SK-N-SH (cell line): ENCODE data around the gene FGD3. TPM values are rescaled to one million over a fixed set of nuclear protein-coding genes. Genes with fewer than 3 reads are reported as not detected.

Source experiments
- CTCF ChIA-PET: fragments of 300-600, 350-600 bp; formaldehyde crosslinking; extraction: SDS; loops from one replicate; lab custom pipeline; 2021; lab: Yijun Ruan, JAX
- POLR2A ChIA-PET: fragments of 350-600 bp; sonication (Branson Sonifier 250); formaldehyde crosslinking; extraction: SDS; loops from one replicate; lab custom pipeline; 2020; ENCODE audit warnings: antibody characterized with exemption, inconsistent platforms; lab: Yijun Ruan, JAX
- DNase-seq: peaks from one replicate; pipeline ENCODE4 v3.0.0; 2012
- H2AFZ ChIP-seq: fragments of 200-600 bp; sonication (generic); 2 replicates; pipeline ENCODE4 v1.8.1; 2016; ENCODE audit warnings: antibody characterized with exemption, mild to moderate bottlenecking, low read depth
- H3F3A ChIP-seq: fragments of 200-600 bp; sonication (generic); replicated peaks from 2 replicates; pipeline ENCODE3; 2016; ENCODE audit warnings: antibody characterized with exemption, mild to moderate bottlenecking; ENCODE audit not compliant: insufficient read depth
- H3K27ac ChIP-seq, 2 experiments: fragments of 200-500 bp in 1 of 2; fragments of 200-600 bp in 1 of 2; sonication (Bioruptor generic) in 1 of 2; sonication (generic), shearing (Covaris generic) in 1 of 2; 2 replicates each; pipeline versions ENCODE4 v1.5.1 to v1.6.1; 2014 to 2016; ENCODE audit warnings: low read depth in 2 of 2, inconsistent platforms in 1 of 2, low read length in 1 of 2, mild to moderate bottlenecking in 1 of 2, mixed read lengths in 1 of 2
- H3K27me3 ChIP-seq: fragments of 200-600 bp; sonication (generic), shearing (Covaris generic); 2 replicates; pipeline ENCODE4 v1.6.1; 2016; ENCODE audit warnings: mixed run types; ENCODE audit not compliant: insufficient read depth
- H3K36me3 ChIP-seq, 2 experiments: fragments of 200-500 bp in 1 of 2; fragments of 200-600 bp in 1 of 2; sonication (Bioruptor generic) in 1 of 2; sonication (generic) in 1 of 2; replicated peaks in 1 of 2; 2 replicates each; pipeline versions ENCODE3 to v1.5.1; 2014 to 2016; ENCODE audit warnings: low read length in 1 of 2, mild to moderate bottlenecking in 1 of 2; ENCODE audit not compliant: insufficient read depth in 2 of 2, control insufficient read depth in 1 of 2
- H3K4me1 ChIP-seq, 2 experiments: fragments of 200-500 bp in 1 of 2; fragments of 200-600 bp in 1 of 2; sonication (Bioruptor generic) in 1 of 2; sonication (generic), shearing (Covaris generic) in 1 of 2; 2 replicates each; pipeline versions ENCODE4 v1.5.1 to v1.6.1; 2014 to 2016; ENCODE audit warnings: low read depth in 1 of 2, low read length in 1 of 2, mixed run types in 1 of 2; ENCODE audit not compliant: insufficient read depth in 2 of 2, control insufficient read depth in 1 of 2
- H3K4me2 ChIP-seq: fragments of 200-600 bp; sonication (generic), shearing (Covaris generic); 2 replicates; pipeline ENCODE4 v1.6.1; 2017; ENCODE audit warnings: mixed run types
- H3K4me3 ChIP-seq, 2 experiments: fragments of 200-500 bp in 1 of 2; fragments of 200-600 bp in 1 of 2; sonication (Bioruptor generic) in 1 of 2; sonication (generic), shearing (Covaris generic) in 1 of 2; 2 replicates each; pipeline versions ENCODE4 v1.5.1 to v1.8.1; 2014 to 2016; ENCODE audit warnings: low read depth in 2 of 2, inconsistent platforms in 1 of 2, low read length in 1 of 2, mild to moderate bottlenecking in 1 of 2, mixed read lengths in 1 of 2, moderate library complexity in 1 of 2
- H3K79me2 ChIP-seq: fragments of 200-600 bp; sonication (generic); 2 replicates; pipeline ENCODE4 v1.8.1; 2017; ENCODE audit warnings: mild to moderate bottlenecking; ENCODE audit not compliant: insufficient read depth
- H3K9ac ChIP-seq: fragments of 200-600 bp; sonication (generic); 2 replicates; pipeline ENCODE4 v1.6.1; 2017; ENCODE audit warnings: mixed run types
- H3K9me2 ChIP-seq: fragments of 200-600 bp; sonication (generic); 2 replicates; pipeline ENCODE4 v1.6.1; 2017; ENCODE audit warnings: mixed run types
- H3K9me3 ChIP-seq: fragments of 200-600 bp; sonication (generic); 2 replicates; pipeline ENCODE4 v1.6.1; 2017; ENCODE audit warnings: mixed run types, mild to moderate bottlenecking, moderate library complexity
- H4K20me1 ChIP-seq: fragments of 200-600 bp; sonication (generic); 2 replicates; pipeline ENCODE4 v1.6.1; 2017; ENCODE audit warnings: mild to moderate bottlenecking, mixed run types; ENCODE audit not compliant: insufficient read depth
- EZH2phosphoT487 ChIP-seq: fragments of 200-600 bp; sonication (generic); IDR thresholded peaks from 2 replicates; pipeline ENCODE4 v1.6.1; 2017; ENCODE audit warnings: low read depth, mixed run types, mild to moderate bottlenecking, antibody characterized with exemption, moderate library complexity, borderline replicate concordance
- FOXJ3 ChIP-seq: sonication (generic); formaldehyde crosslinking; IDR thresholded peaks from 2 replicates; pipeline ENCODE4 v1.5.1; 2020; ENCODE audit warnings: mild to moderate bottlenecking, missing genetic modification reagents
- JUND ChIP-seq: IDR thresholded peaks from 2 replicates; pipeline ENCODE4 v1.4.0; 2012
- MAX ChIP-seq: IDR thresholded peaks from 2 replicates; pipeline ENCODE4 v1.4.0; 2012; ENCODE audit warnings: low read depth
- MEF2A ChIP-seq: IDR thresholded peaks from 2 replicates; pipeline ENCODE4 v1.4.0; 2012; ENCODE audit warnings: low read depth, borderline replicate concordance
- MXI1 ChIP-seq: IDR thresholded peaks from 2 replicates; pipeline ENCODE4 v1.6.1; 2012; ENCODE audit warnings: mild to moderate bottlenecking, low read depth, low read length, improper control_type of control experiment
- NFIC ChIP-seq: IDR thresholded peaks from 2 replicates; pipeline ENCODE4 v1.4.0; 2012; ENCODE audit warnings: borderline replicate concordance
- POLR2AphosphoS5 ChIP-seq: IDR thresholded peaks from 2 replicates; pipeline ENCODE4 v1.6.1; 2012; ENCODE audit warnings: low read depth, low read length
- RXRA ChIP-seq: IDR thresholded peaks from 2 replicates; pipeline ENCODE4 v1.4.0; 2012; ENCODE audit warnings: low read depth, mild to moderate bottlenecking, borderline replicate concordance
- SIN3A ChIP-seq: IDR thresholded peaks from 2 replicates; pipeline ENCODE4 v1.6.1; 2012; ENCODE audit warnings: low read depth, mild to moderate bottlenecking, low read length, moderate library complexity, borderline replicate concordance
- SMC3 ChIP-seq: IDR thresholded peaks from 2 replicates; pipeline ENCODE4 v1.6.1; 2012; ENCODE audit warnings: low read depth, low read length, improper control_type of control experiment
- TAF1 ChIP-seq: IDR thresholded peaks from 2 replicates; pipeline ENCODE4 v1.6.1; 2012; ENCODE audit warnings: low read depth, mild to moderate bottlenecking, low read length, moderate library complexity, borderline replicate concordance
- USF1 ChIP-seq: IDR thresholded peaks from 2 replicates; pipeline ENCODE4 v1.4.0; 2012; ENCODE audit warnings: low read depth, borderline replicate concordance
- WGBS: methylation state at CpG from one replicate; pipeline ENCODE4 v1.1.6; 2017; ENCODE audit warnings: low lambda C conversion rate; 5-methylcytosine and 5-hydroxymethylcytosine counted together
- polyA plus RNA-seq, 3 experiments: library from polyadenylated mRNA; depleted of rRNA; stranded (reverse); fragments of >200 nt; gene quantifications; 2 replicates each; pipeline ENCODE4 v1.2.3, GENCODE V29; 2012
- TF ChIP-seq, protein P1 (sequence below): IDR thresholded peaks from 2 replicates; pipeline ENCODE4 v1.6.1; 2012; ENCODE audit warnings: mild to moderate bottlenecking, low read depth, low read length, moderate library complexity

Gene FGD3
- polyA plus RNA-seq, 1 of the 3 experiments (the other 2 are of a cell fraction): not detected

- Histone ChIP-seq H3K27me3 (no peaks in the 10 kb centered on the region), H3K4me3 (peak within 1 kb of the TSS in 1 of 2 experiments; percentile 22; a peak in 2 of 4 replicates)
- DNase-seq: peak; percentile 97
- no peak for TF ChIP-seq USF1
- TF ChIP-seq NFIC: no peak
- no peak for TF ChIP-seq POLR2AphosphoS5
- no peak for TF ChIP-seq FOXJ3 (CRISPR knock-in tag)
- TF ChIP-seq EZH2phosphoT487: no peak
- no peak for TF ChIP-seq SIN3A
- no peak for TF ChIP-seq MEF2A
- TF ChIP-seq, protein P1, sequence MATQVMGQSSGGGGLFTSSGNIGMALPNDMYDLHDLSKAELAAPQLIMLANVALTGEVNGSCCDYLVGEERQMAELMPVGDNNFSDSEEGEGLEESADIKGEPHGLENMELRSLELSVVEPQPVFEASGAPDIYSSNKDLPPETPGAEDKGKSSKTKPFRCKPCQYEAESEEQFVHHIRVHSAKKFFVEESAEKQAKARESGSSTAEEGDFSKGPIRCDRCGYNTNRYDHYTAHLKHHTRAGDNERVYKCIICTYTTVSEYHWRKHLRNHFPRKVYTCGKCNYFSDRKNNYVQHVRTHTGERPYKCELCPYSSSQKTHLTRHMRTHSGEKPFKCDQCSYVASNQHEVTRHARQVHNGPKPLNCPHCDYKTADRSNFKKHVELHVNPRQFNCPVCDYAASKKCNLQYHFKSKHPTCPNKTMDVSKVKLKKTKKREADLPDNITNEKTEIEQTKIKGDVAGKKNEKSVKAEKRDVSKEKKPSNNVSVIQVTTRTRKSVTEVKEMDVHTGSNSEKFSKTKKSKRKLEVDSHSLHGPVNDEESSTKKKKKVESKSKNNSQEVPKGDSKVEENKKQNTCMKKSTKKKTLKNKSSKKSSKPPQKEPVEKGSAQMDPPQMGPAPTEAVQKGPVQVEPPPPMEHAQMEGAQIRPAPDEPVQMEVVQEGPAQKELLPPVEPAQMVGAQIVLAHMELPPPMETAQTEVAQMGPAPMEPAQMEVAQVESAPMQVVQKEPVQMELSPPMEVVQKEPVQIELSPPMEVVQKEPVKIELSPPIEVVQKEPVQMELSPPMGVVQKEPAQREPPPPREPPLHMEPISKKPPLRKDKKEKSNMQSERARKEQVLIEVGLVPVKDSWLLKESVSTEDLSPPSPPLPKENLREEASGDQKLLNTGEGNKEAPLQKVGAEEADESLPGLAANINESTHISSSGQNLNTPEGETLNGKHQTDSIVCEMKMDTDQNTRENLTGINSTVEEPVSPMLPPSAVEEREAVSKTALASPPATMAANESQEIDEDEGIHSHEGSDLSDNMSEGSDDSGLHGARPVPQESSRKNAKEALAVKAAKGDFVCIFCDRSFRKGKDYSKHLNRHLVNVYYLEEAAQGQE: no peak
- TF ChIP-seq, all 33 proteins: peak for 0
- POLR2A ChIA-PET: no interaction called here
- 61% methylated on average over 7 of the region's 55 CpGs for WGBS
- Histone ChIP-seq H3K9me2 (no peaks in the 10 kb centered on the region), H2AFZ (no peak within 1 kb of the TSS), H3K79me2 (no peaks in the 10 kb centered on the region), H4K20me1 (no peaks in the 10 kb centered on the region), H3K9me3 (no peaks in the 10 kb centered on the region), H3K36me3 (no peaks in the 10 kb centered on the region), H3K9ac (no peak within 1 kb of the TSS), H3K4me1 (peaks cover 0 to 7% of the 10 kb centered on the region in 2 experiments; a peak in 1 of 4 replicates), H3K4me2 (no peak within 1 kb of the TSS), H3K27ac (no peak within 1 kb of the TSS), H3F3A (no peaks in the 10 kb centered on the region)
- CTCF ChIA-PET: interaction anchor here (2.7 kb wide), 1 partner anchor 55 kb away, joined by 7 read pairs; no protein-coding TSS in a partner anchor
Measured at GRCh38 chr9:93058355-93059010, 111.2 kb downstream of the FGD3 start, which contains the start of gene SUSD3. Gene SUSD3 (plus strand): TSS chr9:93058701. CDS start chr9:93058743, 42 bp downstream.

DNA sequence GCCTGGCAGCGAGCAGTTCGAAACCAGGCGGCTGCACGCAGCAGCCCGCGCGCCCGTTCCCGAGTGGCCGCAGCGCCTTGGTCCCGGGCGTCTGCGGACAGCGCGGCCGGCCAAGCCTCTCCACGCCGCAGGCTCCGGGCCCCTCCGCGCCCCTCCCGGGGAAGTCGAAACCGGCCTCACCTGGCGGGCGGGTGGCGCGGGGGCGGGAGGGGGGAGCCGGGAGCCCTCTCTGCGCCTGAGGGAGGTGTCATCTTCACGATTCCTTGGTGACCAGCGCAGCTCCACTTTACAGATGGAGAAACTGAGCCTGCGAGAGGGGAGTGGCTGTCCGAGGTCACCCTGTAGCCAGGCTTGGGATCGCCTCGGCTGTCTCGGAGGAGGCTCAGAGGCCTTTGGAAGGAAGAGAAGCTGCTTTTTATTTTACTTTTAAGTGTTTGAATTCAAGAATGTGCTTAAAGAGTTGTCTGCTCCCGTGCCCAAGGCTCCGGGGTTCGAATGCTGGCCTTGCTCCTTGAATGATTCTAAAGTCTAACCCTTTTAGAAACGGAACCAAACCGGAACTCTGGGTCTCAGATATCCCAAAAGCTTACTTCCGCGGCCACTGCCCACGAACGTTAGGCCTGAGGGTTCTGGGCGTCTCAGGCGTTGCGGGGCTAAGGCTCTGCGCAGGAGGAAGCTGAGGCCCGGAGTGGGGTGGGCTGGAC lies 111.8 kb downstream of the FGD3 start:
- TF ChIP-seq MEF2A (no peak), JUND (no peak), SMC3 (no peak), TAF1 (no peak), MXI1 (no peak), RXRA (no peak), MAX (no peak)
- TF ChIP-seq, all 33 proteins: peak for 0
- Histone ChIP-seq H3K4me2 (no peak overlapping the region), H3K9ac (no peak overlapping the region), H4K20me1 (no peaks in the 10 kb centered on the region), H3K27me3 (no peaks in the 10 kb centered on the region), H3K4me1 (peaks cover 0 to 2% of the 10 kb centered on the region in 2 experiments; a peak in 1 of 4 replicates), H3K79me2 (no peaks in the 10 kb centered on the region), H2AFZ (no peak overlapping the region), H3K9me2 (no peaks in the 10 kb centered on the region), H3F3A (no peaks in the 10 kb centered on the region), H3K27ac (no peak overlapping the region), H3K4me3 (peak overlapping the region in 1 of 2 experiments; percentile 22; a peak in 2 of 4 replicates), H3K36me3 (no peaks in the 10 kb centered on the region), H3K9me3 (no peaks in the 10 kb centered on the region)
- ChIA-PET POLR2A (no interaction called here), CTCF (interaction anchor here (2.7 kb wide), 1 partner anchor 55 kb away, joined by 7 read pairs; no protein-coding TSS in a partner anchor)
- 85% methylated on average over 20 of the region's 53 CpGs for WGBS
- DNase-seq: peak; percentile 57
